Heart left ventricle (tissue), 13 donors: ENCODE results near the gene CCNYL1.

Experiments
- POLR2A ChIP-seq, 2 donors: fragments of 450-650 bp; IDR thresholded peaks; one replicate each; pipeline ENCODE4 v1.6.1; 2017; ENCODE audit warnings: antibody characterized with exemption in 2 of 2, mild to moderate bottlenecking in 2 of 2, moderate library complexity in 2 of 2
- TF ChIP-seq, protein P1 (sequence below), 12 donors: fragments of 200-600 bp; sonication (generic) in 4 of 12; IDR thresholded peaks; one replicate each; pipeline versions ENCODE4 v1.5.0 to v1.8.0; 2018 to 2022; ENCODE audit warnings: antibody characterized with exemption in 12 of 12, mild to moderate bottlenecking in 5 of 12
- donor health status: ischemic (EF 13 %, LVEDD 7.1; RV severe dilation, severe dysfunction).
- donor health status: DM: no; HTN: yes; CAD: no.
- donor health status: DM: no; HTN: no; CAD: no.
- donor health status: ischemic (EF 25% LVEDD 6.9; RV normal size, moderate dysfunction).
- donor health status: ischemic (EF 25% LVEDD 5.7; RV mildly dilated, moderate dysfunction).
- donor health status: ischemic (EF 35%, LVEDD 5.7; RV mildly dilated, moderate dysfunction).
- donor health status: nonischemic (EF 11% LVEDD 7.7; RV severe dilation, severe dysfunction).
- donor health status: DM: yes; HTN: yes; CAD: no.
- donor health status: PGD.
- donor health status: ischemic (EF 29% LVEDD 5.4; RV normal size, mild dysfunction).
- donor health status: nonischemic (EF 23%, LVEDD 6.1; RV moderate dilation, normal function).

DNA sequence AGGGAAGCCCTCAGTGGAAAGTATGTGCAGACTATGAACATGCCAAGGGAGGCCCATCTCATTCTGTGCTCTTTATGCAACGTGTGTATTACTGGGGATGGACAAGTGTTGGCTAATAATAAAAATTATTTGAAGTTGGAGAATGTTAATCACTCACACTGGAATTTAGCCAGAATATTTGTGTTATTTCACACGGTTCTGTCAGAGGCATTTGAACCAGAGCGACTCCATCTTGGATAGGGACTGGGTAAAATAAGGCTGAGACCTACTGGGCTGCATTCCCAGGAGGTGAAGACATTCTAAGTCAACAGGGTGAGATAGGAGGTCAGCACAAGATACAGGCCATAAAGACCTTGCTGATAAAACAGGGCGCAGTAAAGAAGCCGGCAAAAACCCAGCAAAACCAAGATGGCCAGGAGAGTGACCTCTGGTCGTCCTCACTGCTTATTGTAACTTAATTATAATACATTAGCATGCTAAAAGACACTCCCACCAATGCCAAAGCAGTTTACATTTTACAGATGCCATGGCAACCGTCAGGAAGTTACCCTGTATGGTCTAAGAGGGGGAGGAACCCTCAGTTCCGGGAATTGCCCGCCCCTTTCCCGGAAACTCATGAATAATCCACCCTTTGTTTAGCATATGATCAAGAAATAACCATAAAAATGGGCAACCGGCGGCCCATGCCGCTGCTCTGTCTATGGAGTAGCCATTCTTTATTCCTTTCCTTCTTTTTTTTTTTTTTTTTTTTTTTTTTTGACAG is 60.8 kb downstream of the CCNYL1 start:
- TF ChIP-seq, protein P1, sequence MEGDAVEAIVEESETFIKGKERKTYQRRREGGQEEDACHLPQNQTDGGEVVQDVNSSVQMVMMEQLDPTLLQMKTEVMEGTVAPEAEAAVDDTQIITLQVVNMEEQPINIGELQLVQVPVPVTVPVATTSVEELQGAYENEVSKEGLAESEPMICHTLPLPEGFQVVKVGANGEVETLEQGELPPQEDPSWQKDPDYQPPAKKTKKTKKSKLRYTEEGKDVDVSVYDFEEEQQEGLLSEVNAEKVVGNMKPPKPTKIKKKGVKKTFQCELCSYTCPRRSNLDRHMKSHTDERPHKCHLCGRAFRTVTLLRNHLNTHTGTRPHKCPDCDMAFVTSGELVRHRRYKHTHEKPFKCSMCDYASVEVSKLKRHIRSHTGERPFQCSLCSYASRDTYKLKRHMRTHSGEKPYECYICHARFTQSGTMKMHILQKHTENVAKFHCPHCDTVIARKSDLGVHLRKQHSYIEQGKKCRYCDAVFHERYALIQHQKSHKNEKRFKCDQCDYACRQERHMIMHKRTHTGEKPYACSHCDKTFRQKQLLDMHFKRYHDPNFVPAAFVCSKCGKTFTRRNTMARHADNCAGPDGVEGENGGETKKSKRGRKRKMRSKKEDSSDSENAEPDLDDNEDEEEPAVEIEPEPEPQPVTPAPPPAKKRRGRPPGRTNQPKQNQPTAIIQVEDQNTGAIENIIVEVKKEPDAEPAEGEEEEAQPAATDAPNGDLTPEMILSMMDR (IDR thresholded peaks at IDR 0.05), result no peak
- TF ChIP-seq POLR2A (IDR thresholded peaks at IDR 0.05), result no peak
